ENCODE data around the gene KRTAP4-9. TPM values are rescaled to one million over a fixed set of nuclear protein-coding genes. Genes with fewer than 3 reads are reported as not detected.
"Not testable (repeated sequence)": the region's sequence is repeated elsewhere in the genome, so short reads cannot be mapped to it uniquely, and the experiment has no call there.

Gene KRTAP4-9
- total and polyA plus RNA-seq, 12 donors, result not detected

DNA sequence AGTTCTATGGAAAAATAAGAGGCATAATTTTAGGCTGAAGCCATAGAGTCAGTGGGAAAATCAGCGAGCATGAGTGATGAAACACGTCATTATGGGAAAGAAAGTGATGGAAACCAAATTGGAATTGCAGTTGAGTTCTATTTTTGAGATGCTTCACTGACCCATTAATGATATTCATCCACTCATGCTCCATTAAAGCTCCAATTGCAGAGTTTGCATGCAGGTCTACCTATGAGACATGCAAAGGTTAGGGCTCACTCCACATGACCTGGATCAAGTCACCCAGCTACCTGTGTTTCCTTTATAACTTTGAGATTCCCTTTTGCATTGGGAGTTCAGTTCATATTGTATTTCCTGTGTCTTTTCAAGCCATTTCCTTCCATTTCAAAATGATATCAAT lies 31.5 kb upstream of the KRTAP4-9 start:
- Histone ChIP-seq H3K27ac (no peak overlapping the region), H3K27me3 (no peaks in the 10 kb centered on the region), H3K4me1 (replicated peaks in 1 of 2) (no peaks in the 10 kb centered on the region), H3K9me3 (replicated peaks in 1 of 3) (no peaks in the 10 kb centered on the region), H3K36me3 (replicated peaks in 1 of 2) (no peaks in the 10 kb centered on the region), H3K4me3 (no peak overlapping the region)
- 89 to 94% (median 90%) methylated on average over 2 of the region's 2 CpGs for WGBS, 4 donors
- TF ChIP-seq, protein P1, sequence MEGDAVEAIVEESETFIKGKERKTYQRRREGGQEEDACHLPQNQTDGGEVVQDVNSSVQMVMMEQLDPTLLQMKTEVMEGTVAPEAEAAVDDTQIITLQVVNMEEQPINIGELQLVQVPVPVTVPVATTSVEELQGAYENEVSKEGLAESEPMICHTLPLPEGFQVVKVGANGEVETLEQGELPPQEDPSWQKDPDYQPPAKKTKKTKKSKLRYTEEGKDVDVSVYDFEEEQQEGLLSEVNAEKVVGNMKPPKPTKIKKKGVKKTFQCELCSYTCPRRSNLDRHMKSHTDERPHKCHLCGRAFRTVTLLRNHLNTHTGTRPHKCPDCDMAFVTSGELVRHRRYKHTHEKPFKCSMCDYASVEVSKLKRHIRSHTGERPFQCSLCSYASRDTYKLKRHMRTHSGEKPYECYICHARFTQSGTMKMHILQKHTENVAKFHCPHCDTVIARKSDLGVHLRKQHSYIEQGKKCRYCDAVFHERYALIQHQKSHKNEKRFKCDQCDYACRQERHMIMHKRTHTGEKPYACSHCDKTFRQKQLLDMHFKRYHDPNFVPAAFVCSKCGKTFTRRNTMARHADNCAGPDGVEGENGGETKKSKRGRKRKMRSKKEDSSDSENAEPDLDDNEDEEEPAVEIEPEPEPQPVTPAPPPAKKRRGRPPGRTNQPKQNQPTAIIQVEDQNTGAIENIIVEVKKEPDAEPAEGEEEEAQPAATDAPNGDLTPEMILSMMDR (IDR thresholded peaks at IDR 0.05), result no peak
- intact Hi-C loops (cut with DNase I), result no loop called here
- no peak for DNase-seq

DNA sequence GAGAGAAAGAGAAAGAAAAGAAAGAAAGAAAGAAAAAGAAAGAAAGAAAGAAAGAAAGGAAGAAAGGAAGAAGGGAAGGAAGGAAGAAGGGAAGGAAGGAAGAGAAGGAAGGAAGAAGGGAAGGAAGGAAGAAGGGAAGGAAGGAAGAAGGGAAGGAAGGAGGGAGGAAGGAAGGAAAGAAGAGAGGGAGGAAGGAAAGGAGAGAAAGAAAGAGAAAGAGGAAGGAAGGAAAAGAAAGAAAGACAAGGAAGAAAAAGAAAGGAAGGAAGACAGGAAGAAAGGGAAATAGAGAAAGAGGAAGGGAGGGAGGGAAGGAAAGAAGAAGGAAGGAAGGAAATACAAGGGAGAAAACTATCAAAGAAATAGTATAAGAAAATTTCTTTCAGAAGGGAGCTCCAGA lies 28.4 kb upstream of the KRTAP4-9 start:
- Histone ChIP-seq H3K27ac (no peak overlapping the region), H3K27me3 (no peaks in the 10 kb centered on the region), H3K36me3 (replicated peaks in 1 of 2) (no peaks in the 10 kb centered on the region), H3K4me3 (no peak overlapping the region), H3K4me1 (replicated peaks in 1 of 2) (no peaks in the 10 kb centered on the region), H3K9me3 (replicated peaks in 1 of 3) (no peaks in the 10 kb centered on the region)
- intact Hi-C loops (cut with DNase I), result no loop called here
- TF ChIP-seq POLR2A (IDR thresholded peaks at IDR 0.05), result no peak
- no peak for DNase-seq

DNA sequence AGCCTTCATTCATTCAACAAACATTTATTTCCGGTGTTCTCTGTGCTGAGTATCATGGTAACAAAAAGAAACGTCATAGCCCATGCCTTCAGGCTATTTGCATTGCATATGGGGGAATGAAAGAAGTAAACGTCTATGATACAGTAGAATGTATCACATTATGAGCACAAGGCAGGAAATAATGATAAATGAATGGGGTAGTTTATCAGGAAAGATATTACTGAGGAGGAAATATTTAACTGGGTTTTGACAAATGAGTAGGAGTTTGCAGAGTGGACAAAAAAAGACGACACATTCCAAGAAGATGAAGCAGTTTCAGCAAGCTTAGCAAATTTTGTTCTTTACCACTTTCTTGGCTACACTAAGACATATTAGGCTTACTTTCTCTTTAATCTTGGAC lies 22.6 kb upstream of the KRTAP4-9 start:
- intact Hi-C loops (cut with DNase I), result no loop called here
- no peak overlapping the region for H3K4me3 ChIP-seq
- 44 to 63% (median 52%) methylated on average over 3 to 4 of the region's 4 CpGs for WGBS, 4 donors

DNA sequence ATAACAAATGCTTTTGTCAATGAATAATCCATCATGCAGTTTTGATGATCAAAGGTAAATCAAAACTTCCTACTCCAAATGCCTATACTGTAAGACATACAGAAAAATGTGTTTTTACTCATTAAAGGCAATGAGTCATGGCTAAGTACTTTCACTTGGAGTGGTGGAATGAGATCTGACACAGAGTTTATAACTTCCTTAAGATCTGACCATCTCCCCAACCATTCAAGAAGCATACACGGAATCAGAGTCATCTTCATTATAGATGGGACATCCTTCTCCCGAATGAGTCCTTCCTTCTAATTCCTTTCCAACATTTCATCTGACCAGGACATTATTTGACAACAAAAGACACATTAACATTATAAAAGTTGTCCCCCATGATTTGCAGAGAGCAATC lies 21.8 kb upstream of the KRTAP4-9 start:
- 68 to 87% (median 78%) methylated on average over 2 of the region's 2 CpGs for WGBS, 4 donors

More for the DNA sequence above, 22.6 kb upstream of the KRTAP4-9 start:
- Histone ChIP-seq H3K36me3 (replicated peaks in 1 of 2) (no peaks in the 10 kb centered on the region), H3K27me3 (no peaks in the 10 kb centered on the region), H3K27ac (no peak overlapping the region), H3K9me3 (replicated peaks in 1 of 3) (no peaks in the 10 kb centered on the region), H3K4me1 (replicated peaks in 1 of 2) (no peaks in the 10 kb centered on the region)
- no peak for DNase-seq
- TF ChIP-seq, protein P1 (IDR thresholded peaks at IDR 0.05), result no peak
- TF ChIP-seq POLR2A (IDR thresholded peaks at IDR 0.05), result no peak

DNA sequence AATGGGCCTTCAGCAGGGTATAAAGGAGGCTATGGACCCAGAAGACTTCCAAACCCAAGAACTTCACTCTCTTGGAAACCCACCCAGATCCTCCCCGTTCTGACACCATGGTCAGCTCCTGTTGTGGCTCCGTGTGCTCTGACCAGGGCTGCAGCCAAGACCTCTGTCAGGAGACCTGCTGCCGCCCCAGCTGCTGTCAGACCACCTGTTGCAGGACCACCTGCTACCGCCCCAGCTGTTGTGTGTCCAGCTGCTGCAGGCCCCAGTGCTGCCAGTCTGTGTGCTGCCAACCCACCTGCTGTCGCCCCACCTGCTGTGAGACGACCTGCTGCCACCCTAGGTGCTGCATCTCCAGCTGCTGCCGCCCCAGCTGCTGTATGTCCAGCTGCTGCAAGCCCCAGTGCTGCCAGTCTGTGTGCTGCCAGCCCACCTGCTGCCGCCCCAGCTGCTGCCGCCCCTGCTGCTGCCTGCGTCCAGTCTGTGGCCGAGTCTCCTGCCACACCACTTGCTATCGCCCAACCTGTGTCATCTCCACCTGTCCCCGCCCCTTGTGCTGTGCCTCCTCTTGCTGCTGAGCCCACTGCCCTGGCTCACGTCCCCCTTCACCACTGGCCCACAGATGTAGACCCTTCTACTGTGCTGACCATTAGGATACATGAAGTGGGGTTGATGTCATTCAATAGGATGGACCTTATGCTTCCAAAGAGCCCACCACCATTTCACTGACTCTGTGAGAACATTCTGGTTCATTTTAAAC lies 20.9 kb upstream of the KRTAP4-9 start, which contains the start of gene KRTAP4-7:
KRTAP4-7 (plus strand) TSS at position 51 of the 757 bp plus-strand sequence; CDS start at position 108, 57 bp downstream.
- intact Hi-C loops (cut with DNase I); DNase-seq; H3K9me3 ChIP-seq (replicated peaks in 1 of 3); H3K36me3 ChIP-seq (replicated peaks in 1 of 2); H3K4me1 ChIP-seq (replicated peaks in 1 of 2); H3K4me3 ChIP-seq; H3K27me3 ChIP-seq; H3K27ac ChIP-seq: not testable (repeated sequence)
- 71 to 81% (median 74%) methylated on average over 5 to 14 of the region's 14 CpGs for WGBS, 4 donors

More for the DNA sequence above, 21.8 kb upstream of the KRTAP4-9 start:
- H3K4me1 ChIP-seq (replicated peaks in 1 of 2); H3K36me3 ChIP-seq (replicated peaks in 1 of 2); H3K27me3 ChIP-seq; DNase-seq; H3K27ac ChIP-seq; intact Hi-C loops (cut with DNase I); H3K9me3 ChIP-seq (replicated peaks in 1 of 3); H3K4me3 ChIP-seq: not testable (repeated sequence)

DNA sequence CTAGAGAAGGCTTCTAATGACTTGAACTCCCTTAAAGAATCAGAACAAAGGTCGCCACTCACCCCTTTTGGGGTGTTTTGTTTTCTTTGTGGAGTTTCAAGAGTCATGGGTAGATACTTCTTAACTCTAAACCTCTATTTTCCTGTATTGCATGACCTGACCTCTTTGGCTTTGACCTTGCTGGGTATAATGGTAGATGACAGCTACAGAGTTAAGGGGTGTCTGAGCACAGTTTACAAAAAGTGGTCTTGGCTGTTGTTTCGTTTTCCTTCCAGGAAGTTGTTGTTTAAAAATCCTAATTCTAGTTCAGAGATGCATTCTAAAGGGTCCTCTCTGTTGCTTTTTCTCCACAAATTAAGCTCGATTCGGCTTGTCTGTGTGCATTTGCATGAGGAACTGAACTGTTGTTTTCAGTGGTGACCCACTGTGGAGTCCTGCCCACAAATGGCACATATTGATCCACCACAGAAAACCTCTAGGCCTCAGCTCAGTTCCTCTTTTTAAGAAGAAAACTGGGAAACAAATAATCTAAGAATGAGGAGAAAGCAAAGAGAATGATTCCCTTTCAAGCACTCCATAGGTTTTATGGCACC lies 16.3 kb upstream of the KRTAP4-9 start:
- DNase-seq; H3K27ac ChIP-seq; intact Hi-C loops (cut with DNase I); H3K9me3 ChIP-seq (replicated peaks in 1 of 3); H3K36me3 ChIP-seq (replicated peaks in 1 of 2); H3K4me3 ChIP-seq; H3K27me3 ChIP-seq; H3K4me1 ChIP-seq (replicated peaks in 1 of 2): not testable (repeated sequence)
- WGBS, 4 donors, result 40 to 64% (median 54%) methylated on average over 4 of the region's 4 CpGs

Measured in adrenal gland (tissue), 12 donors.